HG02973 (cell line): Measurements from ENCODE around the gene CAPZA1.

Source experiments
- ATAC-seq: cut with Tn5 transposase; IDR thresholded peaks from one replicate; pipeline ENCODE4 v1.9.1; 2021; ENCODE audit warnings: moderate library complexity; ENCODE audit not compliant: unreplicated experiment

CAPZA1 gene

GRCh38 chr1:112675728-112676381 is 56.2 kb downstream of the CAPZA1 start:
- ATAC-seq, result no peak

- ATAC-seq, result no peak
These were observed 56.9 kb downstream of the CAPZA1 start for GRCh38 chr1:112676543-112676942.

DNA sequence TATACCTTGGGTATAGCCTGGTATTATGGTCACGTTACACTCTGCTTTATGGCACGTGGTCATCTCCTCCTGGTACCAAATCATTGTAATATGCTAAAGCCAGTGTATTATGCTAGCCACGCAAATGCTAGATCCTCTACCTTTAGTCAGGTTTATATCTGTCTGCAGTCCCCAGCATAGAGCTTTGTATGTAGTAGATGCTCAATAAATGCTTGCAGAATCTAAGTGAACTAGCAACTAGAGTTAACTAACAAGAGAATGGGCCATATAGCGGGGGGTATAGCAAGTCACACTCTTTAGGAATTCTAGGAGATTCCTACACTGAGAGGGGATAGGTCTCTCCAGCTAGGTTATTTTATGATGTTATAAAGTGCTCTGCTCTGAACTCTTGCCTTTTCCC is 57.9 kb downstream of the CAPZA1 start:
- ATAC-seq, result no peak

GRCh38 chr1:112678605-112679004 is 59.0 kb downstream of the CAPZA1 start:
- no peak for ATAC-seq

DNA sequence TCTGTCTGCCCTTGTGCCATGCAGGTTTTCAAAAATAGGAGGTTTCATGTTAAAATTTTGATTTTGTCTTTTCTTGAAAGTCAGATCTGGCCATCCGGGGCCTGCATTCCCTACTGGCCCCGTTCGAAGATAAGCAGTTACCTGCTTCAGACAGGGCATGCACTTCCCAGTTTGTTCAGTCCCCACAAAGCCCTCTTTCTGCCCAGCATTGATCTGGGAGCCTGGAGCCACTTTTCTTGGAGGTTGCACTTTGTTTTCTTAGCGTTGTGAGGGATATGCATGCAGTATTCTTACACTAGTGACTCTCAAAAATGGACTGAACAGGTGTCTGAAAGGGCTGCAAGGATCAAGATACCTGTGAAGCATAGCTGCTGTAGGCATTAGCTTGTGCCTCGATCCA is 66.3 kb downstream of the CAPZA1 start:
- no peak for ATAC-seq

DNA sequence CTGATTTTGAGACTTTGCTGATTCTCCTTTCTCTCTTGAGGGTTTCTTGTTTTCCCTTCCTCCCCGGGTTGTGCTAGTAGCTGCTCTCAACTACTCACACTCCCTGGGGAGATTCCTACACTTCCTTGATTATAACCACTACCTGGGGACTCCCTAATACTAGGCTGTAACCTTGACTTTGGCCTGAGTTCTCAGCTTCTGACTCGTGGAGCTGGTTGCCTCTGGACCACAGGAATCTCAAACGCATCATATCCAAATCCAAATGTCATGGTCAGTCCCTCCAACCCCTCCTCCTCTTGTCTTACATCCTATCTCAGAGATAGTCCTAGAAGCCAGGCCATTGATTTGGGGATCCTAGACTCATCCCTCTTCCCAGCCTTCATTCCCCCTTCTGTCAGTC is 66.8 kb downstream of the CAPZA1 start:
- ATAC-seq, result no peak

GRCh38 chr1:112686835-112687234 is 67.2 kb downstream of the CAPZA1 start:
- ATAC-seq, result no peak

DNA sequence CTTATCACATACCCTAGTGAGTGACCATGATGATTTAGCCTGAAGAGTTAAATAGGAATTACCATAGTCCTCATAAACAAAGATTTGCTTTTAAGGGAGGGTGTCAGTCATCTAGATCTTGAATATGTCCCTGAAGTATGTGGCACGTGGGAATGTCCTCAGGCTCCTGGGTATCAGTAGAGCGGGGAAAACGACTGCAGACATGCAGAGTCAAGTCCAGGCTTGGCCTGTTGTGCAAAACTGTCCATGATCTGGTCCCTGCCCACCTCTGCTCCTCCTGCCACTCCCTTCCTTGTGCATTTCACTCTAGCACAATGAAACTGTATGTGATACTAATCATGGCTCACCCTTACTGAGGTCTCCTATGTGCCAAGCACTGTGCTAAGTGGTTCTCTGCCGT is 67.7 kb downstream of the CAPZA1 start:
- no peak for ATAC-seq

GRCh38 chr1:112687785-112688496 is 68.3 kb downstream of the CAPZA1 start:
- ATAC-seq, result no peak

GRCh38 chr1:112688781-112689193 is 69.2 kb downstream of the CAPZA1 start:
- no peak for ATAC-seq

DNA sequence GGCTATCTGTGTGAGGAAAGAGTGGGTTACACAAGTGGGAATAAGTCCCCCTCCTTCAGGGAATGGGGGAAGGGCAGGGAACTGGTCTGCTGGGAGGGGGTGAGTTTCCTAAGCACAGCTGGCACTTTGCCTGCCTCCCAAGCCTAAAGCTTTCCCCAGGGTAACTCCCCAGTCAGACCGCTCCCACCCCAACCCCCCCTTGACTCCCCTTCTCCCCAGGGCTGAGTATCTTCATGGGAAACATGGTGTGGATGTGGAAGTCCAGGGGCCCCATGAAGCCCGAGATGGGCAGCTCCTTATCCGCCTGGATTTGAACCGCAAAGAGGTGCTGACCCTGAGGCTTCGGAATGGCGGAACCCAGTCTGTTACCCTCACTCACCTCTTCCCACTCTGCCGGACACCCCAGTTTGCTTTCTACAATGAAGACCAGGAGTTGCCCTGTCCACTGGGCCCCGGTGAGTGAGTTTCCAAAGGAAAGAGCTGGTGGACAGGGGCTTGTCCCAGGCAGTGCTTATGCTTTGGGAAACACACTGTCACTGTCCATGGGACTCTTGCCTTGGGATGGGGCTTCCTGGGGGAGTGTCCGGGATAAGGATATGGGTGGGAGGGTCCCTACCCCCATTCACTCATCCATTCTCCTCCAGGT is 69.7 kb downstream of the CAPZA1 start:
- no peak for ATAC-seq

- no peak for ATAC-seq
These were observed 70.2 kb downstream of the CAPZA1 start for GRCh38 chr1:112689842-112690237.

DNA sequence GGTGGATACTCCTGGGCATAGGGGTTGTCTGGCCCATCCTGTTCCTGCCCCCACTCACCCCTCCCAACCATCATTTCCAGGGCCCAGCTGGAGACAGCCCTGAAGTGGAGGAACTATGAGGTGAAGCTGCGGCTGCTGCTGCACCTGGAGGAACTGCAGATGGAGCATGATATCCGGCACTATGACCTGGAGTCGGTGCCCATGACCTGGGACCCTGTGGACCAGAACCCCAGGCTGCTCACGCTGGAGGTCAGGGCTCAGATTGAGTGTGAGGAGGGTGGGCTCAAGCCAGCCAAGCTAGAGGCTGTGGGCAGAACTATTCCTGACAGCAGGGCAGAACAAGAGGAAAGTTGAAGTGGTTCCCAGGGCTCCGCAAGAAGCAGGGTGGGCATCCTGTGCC is 73.0 kb downstream of the CAPZA1 start:
- no peak for ATAC-seq

DNA sequence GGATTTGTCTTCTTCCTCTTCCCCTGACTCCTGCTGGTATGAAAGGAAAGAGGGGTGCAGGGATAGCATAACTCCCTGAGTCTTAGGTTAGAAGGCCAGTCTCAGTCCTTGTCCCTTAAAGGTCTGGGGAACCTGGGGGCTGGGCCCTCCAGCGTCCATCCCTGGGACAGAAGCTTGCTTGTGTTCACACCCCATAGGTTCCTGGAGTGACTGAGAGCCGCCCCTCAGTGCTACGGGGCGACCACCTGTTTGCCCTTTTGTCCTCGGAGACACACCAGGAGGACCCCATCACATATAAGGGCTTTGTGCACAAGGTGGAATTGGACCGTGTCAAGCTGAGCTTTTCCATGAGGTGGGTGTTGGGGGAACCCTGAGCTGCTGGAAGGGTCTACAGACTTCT is 74.2 kb downstream of the CAPZA1 start:
- ATAC-seq, result no peak

- no peak for ATAC-seq
These were observed 74.8 kb downstream of the CAPZA1 start for GRCh38 chr1:112694363-112694929.

DNA sequence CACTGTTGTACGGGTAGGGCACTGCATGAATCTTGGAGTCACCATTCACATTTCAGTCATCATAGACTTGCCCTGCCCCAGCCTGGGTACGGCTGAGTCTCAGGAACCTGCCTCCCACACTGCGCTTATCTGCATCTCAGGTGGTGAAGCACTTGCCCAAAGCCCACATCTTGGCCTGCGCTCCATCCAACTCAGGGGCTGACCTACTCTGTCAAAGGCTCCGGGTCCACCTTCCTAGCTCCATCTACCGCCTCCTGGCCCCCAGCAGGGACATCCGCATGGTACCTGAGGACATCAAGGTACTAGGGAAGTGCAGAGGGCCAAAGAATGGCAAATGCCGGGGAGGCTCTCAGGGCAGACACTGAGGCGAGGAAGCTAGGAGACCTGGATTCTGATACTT is 75.6 kb downstream of the CAPZA1 start:
- ATAC-seq, result no peak

- ATAC-seq, result no peak
These were observed 77.1 kb downstream of the CAPZA1 start for GRCh38 chr1:112696578-112697314.

DNA sequence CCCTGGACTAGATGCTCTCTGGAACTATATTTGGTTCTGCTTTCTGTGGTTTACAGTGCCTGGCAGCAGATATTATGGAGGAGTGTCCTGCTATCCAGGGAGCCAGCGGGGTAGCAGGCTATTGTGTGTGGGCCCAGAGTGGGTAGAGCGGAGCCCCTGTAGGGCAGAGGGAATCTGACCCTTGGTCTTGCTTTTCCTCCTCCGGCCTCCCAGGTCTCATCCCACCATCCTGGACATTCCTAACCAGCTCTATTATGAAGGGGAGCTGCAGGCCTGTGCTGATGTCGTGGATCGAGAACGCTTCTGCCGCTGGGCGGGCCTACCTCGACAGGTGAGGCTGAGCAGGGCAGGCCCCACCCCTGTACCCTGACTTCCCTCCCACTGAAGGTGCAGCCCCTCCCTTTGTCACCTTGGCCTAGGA is 78.2 kb downstream of the CAPZA1 start:
- ATAC-seq, result no peak

DNA sequence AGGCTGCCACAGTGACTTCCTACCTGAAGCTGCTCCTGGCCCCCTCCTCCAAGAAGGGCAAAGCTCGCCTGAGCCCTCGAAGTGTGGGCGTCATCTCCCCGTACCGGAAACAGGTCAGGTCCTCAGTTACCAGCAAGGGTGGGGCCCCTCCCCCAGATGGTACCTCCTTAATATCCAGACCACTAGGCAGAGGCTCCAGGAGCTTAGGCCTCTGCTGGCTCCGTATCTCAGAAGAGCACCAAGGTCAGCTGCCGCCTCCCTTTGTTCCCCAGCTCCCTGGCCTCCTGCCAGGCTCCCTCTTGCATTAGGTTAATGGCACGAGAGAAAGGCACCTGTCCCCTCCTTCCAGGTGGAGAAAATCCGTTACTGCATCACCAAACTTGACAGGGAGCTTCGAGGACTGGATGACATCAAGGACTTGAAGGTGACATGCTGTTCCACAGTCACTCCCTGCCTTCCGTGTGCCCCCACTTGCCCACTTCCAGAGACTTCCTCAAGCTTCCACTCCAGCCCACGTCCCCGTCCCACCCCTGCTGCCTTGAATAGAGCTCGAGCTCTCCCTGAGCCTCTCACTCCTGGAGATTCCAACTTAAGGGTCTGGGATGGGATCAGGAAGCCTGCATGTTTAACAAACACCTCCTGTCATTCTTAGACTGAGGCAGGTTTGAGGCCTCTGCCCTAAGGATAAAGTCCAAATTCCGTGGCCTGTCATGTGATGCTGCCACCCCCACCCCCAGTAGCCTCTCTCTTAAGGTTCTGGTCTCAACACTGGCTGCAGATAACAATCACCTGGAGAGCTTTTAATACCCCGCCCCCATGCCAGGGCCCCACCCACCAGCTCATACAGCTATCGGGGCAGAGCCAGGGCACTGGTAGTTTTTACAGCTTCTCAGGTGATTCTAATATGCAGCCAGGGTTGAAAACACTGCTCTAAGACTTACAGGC is 79.0 kb downstream of the CAPZA1 start:
- no peak for ATAC-seq
